HG03025 (cell line): ENCODE results near the gene LMNTD2.

ENCODE experiments used
- ATAC-seq: cut with Tn5 transposase; IDR thresholded peaks from one replicate; pipeline ENCODE4 v1.9.1; 2021; ENCODE audit warnings: mild to moderate bottlenecking, moderate library complexity; ENCODE audit not compliant: unreplicated experiment, low FRiP score

The LMNTD2 gene

GRCh38 chr11:560305-561147, at the start of gene LMNTD2, which contains the start of gene RASSF7:
TSS of gene LMNTD2 (minus strand) at chr11:560738. CDS start at chr11:560716, 22 bp downstream.
TSS of gene RASSF7 (plus strand) at chr11:560970. CDS start at chr11:561769, 799 bp downstream.
- ATAC-seq = peak; percentile 68

- ATAC-seq = no peak
These were observed 48.8 kb upstream of the LMNTD2 start for GRCh38 chr11:609341-609811.

GRCh38 chr11:608791-609251, 48.3 kb upstream of the LMNTD2 start:
- no peak for ATAC-seq

- ATAC-seq = no peak
These were observed 47.6 kb upstream of the LMNTD2 start for GRCh38 chr11:607971-608659.

GRCh38 chr11:607020-607780, 46.7 kb upstream of the LMNTD2 start:
- no peak for ATAC-seq

- no peak for ATAC-seq
These were observed 45.7 kb upstream of the LMNTD2 start for GRCh38 chr11:606245-606644.

GRCh38 chr11:605286-606129, 45.0 kb upstream of the LMNTD2 start:
- ATAC-seq = no peak

GRCh38 chr11:603154-603553, 42.6 kb upstream of the LMNTD2 start:
- ATAC-seq = no peak

GRCh38 chr11:601573-602245, 41.2 kb upstream of the LMNTD2 start:
- no peak for ATAC-seq

- ATAC-seq = no peak
These were observed 37.6 kb upstream of the LMNTD2 start for GRCh38 chr11:598005-598680.

GRCh38 chr11:597166-597725, 36.7 kb upstream of the LMNTD2 start:
- no peak for ATAC-seq

GRCh38 chr11:596374-596773, 35.8 kb upstream of the LMNTD2 start:
- ATAC-seq = no peak

- ATAC-seq = no peak
These were observed 34.9 kb upstream of the LMNTD2 start for GRCh38 chr11:595400-595799.

- no peak for ATAC-seq
These were observed 32.8 kb upstream of the LMNTD2 start for GRCh38 chr11:593347-593746.

GRCh38 chr11:592918-593317, 32.4 kb upstream of the LMNTD2 start:
- no peak for ATAC-seq

- no peak for ATAC-seq
These were observed 32.0 kb upstream of the LMNTD2 start for GRCh38 chr11:592501-592900.

- ATAC-seq = no peak
These were observed 30.5 kb upstream of the LMNTD2 start for GRCh38 chr11:590997-591396.

- ATAC-seq = no peak
These were observed 29.3 kb upstream of the LMNTD2 start for GRCh38 chr11:589798-590197.
